ENCODE measurements around the gene TANGO2. TPM values are rescaled to one million over a fixed set of nuclear protein-coding genes. Genes with fewer than 3 reads are reported as not detected.

The TANGO2 gene
- total and polyA plus RNA-seq, 9 of the 15 experiments (the other 6 are each of a cell fraction or from before 2014, with no cell fraction given), result 15.5 to 94.9 (median 70.1) TPM

- TF ChIP-seq SMAD4 (CRISPR knock-in tag; conservative IDR thresholded peaks at IDR 0.05) (no peak), YY1 (IDR thresholded peaks at IDR 0.05; ENCODE audit: borderline replicate concordance in 1 of 3, control insufficient read depth in 1 of 3, extremely low read depth in 1 of 3, insufficient read depth in 3 of 3, insufficient read length in 1 of 3, insufficient replicate concordance in 2 of 3, low read depth in 1 of 3, low read length in 2 of 3) (no peak), OTX1 (CRISPR knock-in tag; IDR thresholded peaks at IDR 0.05) (0 out of 2 replicates have a peak, but pooled peaks have one; percentile 29), COPS2 (conservative IDR thresholded peaks at IDR 0.05) (no peak), PTBP1 (IDR thresholded peaks at IDR 0.05; ENCODE audit: low read depth, low read length) (no peak), SIRT6 (IDR thresholded peaks at IDR 0.05; ENCODE audit: low read depth, low read length) (no peak), TAF7 (tag; IDR thresholded peaks at IDR 0.05) (no peak), SETDB1 (IDR thresholded peaks at IDR 0.05; ENCODE audit: low read length) (no peak), WHSC1 (IDR thresholded peaks at IDR 0.05; ENCODE audit: low read length) (peak; percentile 99), RHOXF2B (CRISPR knock-in tag; conservative IDR thresholded peaks at IDR 0.05) (no peak), IRF9 (tag; IDR thresholded peaks at IDR 0.05) (no peak), FOXP1 (CRISPR knock-in tag; IDR thresholded peaks at IDR 0.05) (no peak), STAT6 (CRISPR knock-in tag; IDR thresholded peaks at IDR 0.05) (no peak), GTF2F1 (IDR thresholded peaks at IDR 0.05; ENCODE audit: low read depth, low read length) (no peak), ZNF282 (CRISPR knock-in tag; IDR thresholded peaks at IDR 0.05) (no peak), GABPB2 (CRISPR knock-in tag; conservative IDR thresholded peaks at IDR 0.05) (no peak), ZNF41 (CRISPR knock-in tag; conservative IDR thresholded peaks at IDR 0.05) (no peak), TRIM28 (IDR thresholded peaks at IDR 0.05) (no peak), SPI1 (IDR thresholded peaks at IDR 0.05; ENCODE audit: borderline replicate concordance, low read depth, low read length) (no peak), ZNF699 (CRISPR knock-in tag; IDR thresholded peaks at IDR 0.05; ENCODE audit: insufficient replicate concordance) (peak; percentile 65), TARDBP (IDR thresholded peaks at IDR 0.05) (no peak), TAF15 (IDR thresholded peaks at IDR 0.05; ENCODE audit: low read depth, low read length) (0 out of 2 replicates have a peak, but pooled peaks have one; percentile 69)
Measured at GRCh38 chr22:20052309-20053259, 31.7 kb downstream of the TANGO2 start (continued).

All from K562 (cell line).